GM18858 (cell line): ENCODE data around the gene MACROD2.
"Not testable (repeated sequence)": the region's sequence is repeated elsewhere in the genome, so short reads cannot be mapped to it uniquely, and the experiment has no call there.

Source experiments
- ATAC-seq: cut with Tn5 transposase; IDR thresholded peaks from one replicate; pipeline ENCODE4 v1.9.1; 2021; ENCODE audit not compliant: unreplicated experiment

Gene MACROD2

GRCh38 chr20:14189794-14190402 is 194.6 kb downstream of the MACROD2 start:
- ATAC-seq: no peak

- no peak for ATAC-seq
Observed at GRCh38 chr20:14191559-14191958, 196.2 kb downstream of the MACROD2 start.

GRCh38 chr20:14193443-14193842 is 198.1 kb downstream of the MACROD2 start:
- ATAC-seq: no peak

- ATAC-seq: no peak
Observed at GRCh38 chr20:14193885-14194284, 198.6 kb downstream of the MACROD2 start.

GRCh38 chr20:14197097-14197496 is 201.8 kb downstream of the MACROD2 start:
- no peak for ATAC-seq

GRCh38 chr20:14198416-14198815 is 203.1 kb downstream of the MACROD2 start:
- no peak for ATAC-seq

GRCh38 chr20:14199111-14199510 is 203.8 kb downstream of the MACROD2 start:
- no peak for ATAC-seq

- no peak for ATAC-seq
Observed at GRCh38 chr20:14203657-14204056, 208.3 kb downstream of the MACROD2 start.

- ATAC-seq: no peak
Observed at GRCh38 chr20:14207591-14207990, 212.3 kb downstream of the MACROD2 start.

- ATAC-seq: no peak
Observed at GRCh38 chr20:14208956-14209355, 213.6 kb downstream of the MACROD2 start.

GRCh38 chr20:14210146-14210545 is 214.8 kb downstream of the MACROD2 start:
- no peak for ATAC-seq

GRCh38 chr20:14214046-14214445 is 218.7 kb downstream of the MACROD2 start:
- ATAC-seq: no peak

GRCh38 chr20:14215880-14216279 is 220.6 kb downstream of the MACROD2 start:
- not testable (repeated sequence) for ATAC-seq

- ATAC-seq: no peak
Observed at GRCh38 chr20:14219801-14220461, 224.6 kb downstream of the MACROD2 start.

- no peak for ATAC-seq
Observed at GRCh38 chr20:14220986-14221385, 225.7 kb downstream of the MACROD2 start.

- ATAC-seq: no peak
Observed at GRCh38 chr20:14223806-14224205, 228.5 kb downstream of the MACROD2 start.

- not testable (repeated sequence) for ATAC-seq
Observed at GRCh38 chr20:14226051-14227049, 231.0 kb downstream of the MACROD2 start.

GRCh38 chr20:14232650-14233049 is 237.3 kb downstream of the MACROD2 start:
- peak; percentile 87 for ATAC-seq

GRCh38 chr20:14234666-14235295 is 239.5 kb downstream of the MACROD2 start:
- ATAC-seq: no peak

GRCh38 chr20:14235355-14235754 is 240.0 kb downstream of the MACROD2 start:
- no peak for ATAC-seq

- no peak for ATAC-seq
Observed at GRCh38 chr20:14245368-14245970, 250.2 kb downstream of the MACROD2 start.
